ENCODE data around the gene BLOC1S1. TPM values are rescaled to one million over a fixed set of nuclear protein-coding genes. Genes with fewer than 3 reads are reported as not detected.

BLOC1S1 gene
- total RNA-seq, 1 donor from 2014 or later = 51.0 TPM

DNA sequence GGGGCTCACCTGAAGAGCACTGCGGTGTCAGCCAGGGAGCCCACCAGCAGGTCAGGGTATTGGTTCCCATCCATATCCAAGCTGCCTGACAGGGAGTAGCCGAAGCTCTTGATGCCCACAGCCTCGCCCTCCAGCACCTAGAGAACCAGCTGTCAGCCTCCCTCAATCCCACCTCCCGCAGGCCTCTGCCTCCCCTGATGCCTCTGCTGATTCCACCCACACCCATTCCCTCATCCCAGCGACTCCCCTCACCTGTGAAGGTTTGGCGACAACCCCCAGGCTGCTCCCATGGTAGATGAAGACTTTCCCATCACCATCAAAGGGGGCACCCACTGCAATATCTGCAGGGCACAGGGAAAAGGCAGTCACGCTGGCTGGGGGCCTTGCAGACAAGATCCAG, 18.2 kb upstream of the BLOC1S1 start:
- DNase-seq (ENCODE audit: low read depth) (no peak), FAIRE-seq (no peak)
- TF ChIP-seq, protein P1, sequence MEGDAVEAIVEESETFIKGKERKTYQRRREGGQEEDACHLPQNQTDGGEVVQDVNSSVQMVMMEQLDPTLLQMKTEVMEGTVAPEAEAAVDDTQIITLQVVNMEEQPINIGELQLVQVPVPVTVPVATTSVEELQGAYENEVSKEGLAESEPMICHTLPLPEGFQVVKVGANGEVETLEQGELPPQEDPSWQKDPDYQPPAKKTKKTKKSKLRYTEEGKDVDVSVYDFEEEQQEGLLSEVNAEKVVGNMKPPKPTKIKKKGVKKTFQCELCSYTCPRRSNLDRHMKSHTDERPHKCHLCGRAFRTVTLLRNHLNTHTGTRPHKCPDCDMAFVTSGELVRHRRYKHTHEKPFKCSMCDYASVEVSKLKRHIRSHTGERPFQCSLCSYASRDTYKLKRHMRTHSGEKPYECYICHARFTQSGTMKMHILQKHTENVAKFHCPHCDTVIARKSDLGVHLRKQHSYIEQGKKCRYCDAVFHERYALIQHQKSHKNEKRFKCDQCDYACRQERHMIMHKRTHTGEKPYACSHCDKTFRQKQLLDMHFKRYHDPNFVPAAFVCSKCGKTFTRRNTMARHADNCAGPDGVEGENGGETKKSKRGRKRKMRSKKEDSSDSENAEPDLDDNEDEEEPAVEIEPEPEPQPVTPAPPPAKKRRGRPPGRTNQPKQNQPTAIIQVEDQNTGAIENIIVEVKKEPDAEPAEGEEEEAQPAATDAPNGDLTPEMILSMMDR (IDR thresholded peaks at IDR 0.05; ENCODE audit: insufficient read depth, low read depth, low read length) = no peak
- TF ChIP-seq EZH2 (IDR thresholded peaks at IDR 0.05; ENCODE audit: insufficient read depth, low read length) = no peak
- Mint-ChIP-seq H3K36me3 (ENCODE audit: low read depth, unreplicated experiment) (peaks cover 9% of the 10 kb centered on the region), H3K27ac (ENCODE audit: unreplicated experiment) (no peak overlapping the region), H3K4me1 (ENCODE audit: low read depth, unreplicated experiment) (peaks cover 2% of the 10 kb centered on the region), H3K27me3 (ENCODE audit: low read depth, unreplicated experiment) (peaks cover 6% of the 10 kb centered on the region), H3K9me3 (ENCODE audit: unreplicated experiment) (no peaks in the 10 kb centered on the region), H3K4me3 (ENCODE audit: unreplicated experiment) (no peak overlapping the region)
- Histone ChIP-seq H3K9me3 (ENCODE audit: insufficient read depth, low read depth, low read length) (no peaks in the 10 kb centered on the region), H3K4me2 (ENCODE audit: low read length) (no peak overlapping the region), H3K4me1 (ENCODE audit: insufficient read depth, low read length) (peaks cover 4% of the 10 kb centered on the region), H3K36me3 (ENCODE audit: insufficient read depth, low read length) (no peaks in the 10 kb centered on the region), H2AFZ (ENCODE audit: low read depth, low read length) (no peak overlapping the region), H4K20me1 (ENCODE audit: insufficient read depth, low read length) (peaks cover 4% of the 10 kb centered on the region), H3K9ac (ENCODE audit: low read length) (no peak overlapping the region), H3K4me3 (ENCODE audit: insufficient read depth, low read depth, low read length) (no peak overlapping the region), H3K27me3 (ENCODE audit: insufficient read depth, low read length) (no peaks in the 10 kb centered on the region), H3K79me2 (ENCODE audit: insufficient read depth, low read length) (peaks cover 4% of the 10 kb centered on the region), H3K27ac (ENCODE audit: low read depth, low read length) (no peak overlapping the region)

DNA sequence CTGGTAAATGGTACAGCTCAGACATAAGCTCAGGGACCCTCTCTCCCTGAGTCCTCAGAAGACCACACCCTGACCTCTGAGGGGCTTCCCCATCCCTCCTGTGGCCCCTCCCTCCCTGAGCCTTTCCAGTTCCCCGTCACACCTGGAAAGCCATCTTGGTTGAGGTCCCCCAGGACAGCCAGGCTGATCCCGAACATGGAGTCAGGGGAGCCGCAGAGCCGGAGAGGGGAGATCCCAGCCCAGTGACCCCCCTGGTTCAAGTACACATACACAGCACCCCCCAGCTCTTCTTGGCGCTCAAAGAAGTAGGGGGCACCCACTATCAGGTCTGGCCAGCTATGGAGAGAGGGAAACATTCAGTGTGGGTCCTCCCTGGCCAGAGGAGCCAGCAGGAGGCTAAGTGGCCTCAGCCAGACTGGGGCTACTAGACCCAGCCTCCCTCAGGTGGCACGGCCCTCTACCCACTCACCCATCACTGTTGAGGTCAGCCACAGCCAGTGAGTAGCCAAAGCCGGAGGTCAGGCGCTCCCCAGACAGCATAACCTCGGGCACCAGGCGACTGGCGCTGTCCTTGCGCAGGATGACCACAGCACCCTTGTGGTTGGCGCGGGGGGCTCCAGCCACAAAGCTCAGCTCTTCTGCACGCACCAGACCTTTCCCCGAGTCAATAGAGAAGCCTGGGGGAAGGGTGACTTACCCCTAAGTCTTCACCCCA, 17.4 kb upstream of the BLOC1S1 start:
- H3K9me3 Mint-ChIP-seq (ENCODE audit: unreplicated experiment) = no peaks in the 10 kb centered on the region
- Histone ChIP-seq H3K9ac (ENCODE audit: low read length) (no peak overlapping the region), H2AFZ (ENCODE audit: low read depth, low read length) (no peak overlapping the region), H4K20me1 (ENCODE audit: insufficient read depth, low read length) (peaks cover 4% of the 10 kb centered on the region), H3K4me3 (ENCODE audit: insufficient read depth, low read depth, low read length) (no peak overlapping the region), H3K79me2 (ENCODE audit: insufficient read depth, low read length) (peaks cover 8% of the 10 kb centered on the region), H3K4me2 (ENCODE audit: low read length) (no peak overlapping the region), H3K27ac (ENCODE audit: low read depth, low read length) (no peak overlapping the region), H3K4me1 (ENCODE audit: insufficient read depth, low read length) (peaks cover 4% of the 10 kb centered on the region), H3K9me3 (ENCODE audit: insufficient read depth, low read depth, low read length) (no peaks in the 10 kb centered on the region), H3K36me3 (ENCODE audit: insufficient read depth, low read length) (no peaks in the 10 kb centered on the region), H3K27me3 (ENCODE audit: insufficient read depth, low read length) (no peaks in the 10 kb centered on the region)
- H3K27ac Mint-ChIP-seq (ENCODE audit: unreplicated experiment) = no peak overlapping the region
- TF ChIP-seq EZH2 (IDR thresholded peaks at IDR 0.05; ENCODE audit: insufficient read depth, low read length) = no peak
- TF ChIP-seq, protein P1 (IDR thresholded peaks at IDR 0.05; ENCODE audit: insufficient read depth, low read depth, low read length) = no peak
- peaks cover 9% of the 10 kb centered on the region for H3K36me3 Mint-ChIP-seq (ENCODE audit: low read depth, unreplicated experiment)
- H3K27me3 Mint-ChIP-seq (ENCODE audit: low read depth, unreplicated experiment) = peaks cover 9% of the 10 kb centered on the region
- FAIRE-seq (no peak), DNase-seq (ENCODE audit: low read depth) (no peak)
- no peak overlapping the region for H3K4me3 Mint-ChIP-seq (ENCODE audit: unreplicated experiment)
- peaks cover 3% of the 10 kb centered on the region for H3K4me1 Mint-ChIP-seq (ENCODE audit: low read depth, unreplicated experiment)

DNA sequence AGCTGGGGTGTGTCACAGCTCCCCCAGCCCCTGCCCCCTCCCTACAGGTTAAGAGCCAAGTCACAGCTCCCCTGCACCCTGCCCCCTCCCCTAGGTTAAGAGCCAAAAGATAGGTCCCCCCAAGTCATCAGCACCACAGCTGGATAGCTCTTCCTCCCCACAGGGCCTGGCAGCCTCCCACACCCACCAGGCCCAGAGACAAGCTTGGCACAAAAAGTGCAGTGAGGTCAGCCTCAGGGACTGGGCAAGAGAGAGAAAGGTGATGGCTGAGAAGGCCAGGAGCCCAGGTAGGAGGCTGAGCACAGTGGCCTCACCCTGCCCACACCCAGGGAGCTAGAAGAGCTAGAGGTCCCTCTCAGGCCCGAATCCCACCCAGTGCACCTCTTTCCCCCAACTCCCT, 16.9 kb upstream of the BLOC1S1 start:
- H3K27me3 Mint-ChIP-seq (ENCODE audit: low read depth, unreplicated experiment) = peaks cover 9% of the 10 kb centered on the region

More for the DNA sequence above, 16.9 kb upstream of the BLOC1S1 start:
- Histone ChIP-seq H3K79me2 (ENCODE audit: insufficient read depth, low read length) (peaks cover 14% of the 10 kb centered on the region), H3K27me3 (ENCODE audit: insufficient read depth, low read length) (no peaks in the 10 kb centered on the region), H3K4me2 (ENCODE audit: low read length) (no peak overlapping the region), H3K36me3 (ENCODE audit: insufficient read depth, low read length) (no peaks in the 10 kb centered on the region), H2AFZ (ENCODE audit: low read depth, low read length) (no peak overlapping the region), H3K27ac (ENCODE audit: low read depth, low read length) (no peak overlapping the region), H3K4me1 (ENCODE audit: insufficient read depth, low read length) (peaks cover 4% of the 10 kb centered on the region), H3K9ac (ENCODE audit: low read length) (no peak overlapping the region), H3K9me3 (ENCODE audit: insufficient read depth, low read depth, low read length) (no peaks in the 10 kb centered on the region), H4K20me1 (ENCODE audit: insufficient read depth, low read length) (peaks cover 4% of the 10 kb centered on the region), H3K4me3 (ENCODE audit: insufficient read depth, low read depth, low read length) (no peak overlapping the region)
- no peak overlapping the region for H3K27ac Mint-ChIP-seq (ENCODE audit: unreplicated experiment)
- FAIRE-seq (no peak), DNase-seq (ENCODE audit: low read depth) (no peak)
- peaks cover 9% of the 10 kb centered on the region for H3K36me3 Mint-ChIP-seq (ENCODE audit: low read depth, unreplicated experiment)
- TF ChIP-seq EZH2 (IDR thresholded peaks at IDR 0.05; ENCODE audit: insufficient read depth, low read length) = no peak
- no peak overlapping the region for H3K4me3 Mint-ChIP-seq (ENCODE audit: unreplicated experiment)
- H3K4me1 Mint-ChIP-seq (ENCODE audit: low read depth, unreplicated experiment) = peaks cover 7% of the 10 kb centered on the region
- no peaks in the 10 kb centered on the region for H3K9me3 Mint-ChIP-seq (ENCODE audit: unreplicated experiment)
